Breast epithelium (tissue), 4 donors: Measurements from ENCODE around the gene PISD. TPM values are rescaled to one million over a fixed set of nuclear protein-coding genes. Genes with fewer than 3 reads are reported as not detected.

ENCODE experiments used
- DNase-seq, 2 donors: peaks; one replicate each; pipeline ENCODE4 v3.0.0-alpha.2; 2019; ENCODE audit warnings: low spot score in 2 of 2
- H3K27ac ChIP-seq, 2 donors: fragments of 200-600 bp; sonication (generic) in 1 of 2; one replicate each; pipeline ENCODE4 v1.5.1; 2016 to 2019; ENCODE audit warnings: mild to moderate bottlenecking in 1 of 2
- H3K27me3 ChIP-seq, 2 donors: fragments of 200-600 bp; sonication (generic) in 1 of 2; one replicate each; pipeline versions ENCODE4 v1.5.1 to v1.6.0; 2017 to 2019; ENCODE audit warnings: control low read depth in 1 of 2, mild to moderate bottlenecking in 1 of 2
- H3K36me3 ChIP-seq: fragments of 200-600 bp; one replicate; pipeline ENCODE4 v1.5.1; 2019
- H3K4me1 ChIP-seq, 2 donors: fragments of 200-600 bp; sonication (generic); one replicate each; pipeline ENCODE4 v1.5.1; 2016 to 2019; ENCODE audit warnings: control low read depth in 1 of 2
- H3K4me3 ChIP-seq, 3 donors: fragments of 200-600 bp; sonication (generic); 1 replicate in 2 of 3; 2 replicates in 1 of 3; pipeline ENCODE4 v1.5.1; 2016 to 2019; ENCODE audit warnings: mild to moderate bottlenecking in 3 of 3, moderate library complexity in 2 of 3
- H3K9me3 ChIP-seq, 2 donors: fragments of 200-600 bp; sonication (generic) in 1 of 2; one replicate each; pipeline ENCODE4 v1.5.1; 2016 to 2019; ENCODE audit warnings: control low read depth in 1 of 2
- POLR2A ChIP-seq: fragments of 450-650 bp; IDR thresholded peaks from one replicate; pipeline ENCODE4 v1.6.1; 2016; ENCODE audit warnings: antibody characterized with exemption, mild to moderate bottlenecking, moderate library complexity
- POLR2AphosphoS5 ChIP-seq, 3 donors: sonication (generic); formaldehyde crosslinking; IDR thresholded peaks; one replicate each; pipeline ENCODE4 v1.6.1; 2017; ENCODE audit warnings: antibody characterized with exemption in 3 of 3
- intact Hi-C: fragments of 100-400 bp; cut with DNase I; formaldehyde crosslinking; loops from one replicate; pipeline ENCODE4 v1.15.1; 2023; ENCODE audit warnings: low total_unique reads
- total RNA-seq, 3 donors: library from RNA; depleted of rRNA; stranded (reverse); fragments of >200 nt; gene quantifications; one replicate each; pipeline ENCODE4 v1.1.0, GENCODE V29; 2016
- TF ChIP-seq, protein P1 (sequence below), 3 donors: fragments of 450-650 bp; IDR thresholded peaks; one replicate each; pipeline ENCODE4 v1.5.1; 2016 to 2017; ENCODE audit warnings: antibody characterized with exemption in 3 of 3, mild to moderate bottlenecking in 3 of 3, moderate library complexity in 3 of 3

The PISD gene
- total RNA-seq, 3 donors from 2014 or later = 49.6 to 58.7 (median 57.0) TPM

GRCh38 chr22:31659246-31659645 lies 2.8 kb downstream of the PISD start:
- TF ChIP-seq POLR2A (no peak), POLR2AphosphoS5 (IDR thresholded peaks at IDR 0.05) (no peak)
- TF ChIP-seq, protein P1, sequence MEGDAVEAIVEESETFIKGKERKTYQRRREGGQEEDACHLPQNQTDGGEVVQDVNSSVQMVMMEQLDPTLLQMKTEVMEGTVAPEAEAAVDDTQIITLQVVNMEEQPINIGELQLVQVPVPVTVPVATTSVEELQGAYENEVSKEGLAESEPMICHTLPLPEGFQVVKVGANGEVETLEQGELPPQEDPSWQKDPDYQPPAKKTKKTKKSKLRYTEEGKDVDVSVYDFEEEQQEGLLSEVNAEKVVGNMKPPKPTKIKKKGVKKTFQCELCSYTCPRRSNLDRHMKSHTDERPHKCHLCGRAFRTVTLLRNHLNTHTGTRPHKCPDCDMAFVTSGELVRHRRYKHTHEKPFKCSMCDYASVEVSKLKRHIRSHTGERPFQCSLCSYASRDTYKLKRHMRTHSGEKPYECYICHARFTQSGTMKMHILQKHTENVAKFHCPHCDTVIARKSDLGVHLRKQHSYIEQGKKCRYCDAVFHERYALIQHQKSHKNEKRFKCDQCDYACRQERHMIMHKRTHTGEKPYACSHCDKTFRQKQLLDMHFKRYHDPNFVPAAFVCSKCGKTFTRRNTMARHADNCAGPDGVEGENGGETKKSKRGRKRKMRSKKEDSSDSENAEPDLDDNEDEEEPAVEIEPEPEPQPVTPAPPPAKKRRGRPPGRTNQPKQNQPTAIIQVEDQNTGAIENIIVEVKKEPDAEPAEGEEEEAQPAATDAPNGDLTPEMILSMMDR (IDR thresholded peaks at IDR 0.05) = no peak
- peaks cover 4 to 10% of the 10 kb centered on the region in 2 donors for H3K4me1 ChIP-seq
- no peak overlapping the region for H3K4me3 ChIP-seq
- no peaks in the 10 kb centered on the region for H3K9me3 ChIP-seq
- H3K27ac ChIP-seq = no peak overlapping the region
- H3K36me3 ChIP-seq = no peaks in the 10 kb centered on the region
- DNase-seq = no peak
- H3K27me3 ChIP-seq = no peaks in the 10 kb centered on the region
- intact Hi-C loops = no loop called here

GRCh38 chr22:31654408-31654807 lies 7.6 kb downstream of the PISD start:
- Histone ChIP-seq H3K4me1 (no peaks in the 10 kb centered on the region), H3K36me3 (no peaks in the 10 kb centered on the region), H3K9me3 (no peaks in the 10 kb centered on the region), H3K27ac (peak overlapping the region in 1 of 2 donors; percentile 42), H3K27me3 (no peaks in the 10 kb centered on the region), H3K4me3 (no peak overlapping the region)
- TF ChIP-seq POLR2A = no peak
- DNase-seq = no peak
- intact Hi-C loops = loop anchor here (5.0 kb wide), 1 partner anchor 522 kb away; no protein-coding TSS in a partner anchor

DNA sequence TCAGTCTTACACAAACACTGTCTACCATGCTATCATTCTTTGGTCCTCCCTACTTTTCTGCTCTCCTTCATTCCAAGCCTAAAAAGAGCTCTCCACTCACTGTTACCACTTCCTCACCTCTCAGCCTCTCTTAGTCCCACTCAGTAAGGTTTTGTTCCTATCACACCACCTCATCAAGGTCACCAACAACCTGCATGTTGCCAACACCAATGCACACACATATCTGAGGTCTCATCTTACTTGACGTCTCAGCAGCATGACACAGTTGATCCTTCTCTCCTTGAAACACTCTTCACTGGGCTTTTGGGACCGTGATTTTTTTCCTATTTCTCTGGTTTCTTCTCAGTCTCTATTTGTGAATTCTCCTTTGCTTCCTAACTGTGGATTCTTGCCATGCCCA lies 8.1 kb downstream of the PISD start:
- intact Hi-C loops = loop anchor here (5.0 kb wide), 1 partner anchor 522 kb away; no protein-coding TSS in a partner anchor
- TF ChIP-seq POLR2AphosphoS5 (IDR thresholded peaks at IDR 0.05) (no peak), POLR2A (no peak)
- TF ChIP-seq, protein P1 (IDR thresholded peaks at IDR 0.05) = no peak
- no peak for DNase-seq

DNA sequence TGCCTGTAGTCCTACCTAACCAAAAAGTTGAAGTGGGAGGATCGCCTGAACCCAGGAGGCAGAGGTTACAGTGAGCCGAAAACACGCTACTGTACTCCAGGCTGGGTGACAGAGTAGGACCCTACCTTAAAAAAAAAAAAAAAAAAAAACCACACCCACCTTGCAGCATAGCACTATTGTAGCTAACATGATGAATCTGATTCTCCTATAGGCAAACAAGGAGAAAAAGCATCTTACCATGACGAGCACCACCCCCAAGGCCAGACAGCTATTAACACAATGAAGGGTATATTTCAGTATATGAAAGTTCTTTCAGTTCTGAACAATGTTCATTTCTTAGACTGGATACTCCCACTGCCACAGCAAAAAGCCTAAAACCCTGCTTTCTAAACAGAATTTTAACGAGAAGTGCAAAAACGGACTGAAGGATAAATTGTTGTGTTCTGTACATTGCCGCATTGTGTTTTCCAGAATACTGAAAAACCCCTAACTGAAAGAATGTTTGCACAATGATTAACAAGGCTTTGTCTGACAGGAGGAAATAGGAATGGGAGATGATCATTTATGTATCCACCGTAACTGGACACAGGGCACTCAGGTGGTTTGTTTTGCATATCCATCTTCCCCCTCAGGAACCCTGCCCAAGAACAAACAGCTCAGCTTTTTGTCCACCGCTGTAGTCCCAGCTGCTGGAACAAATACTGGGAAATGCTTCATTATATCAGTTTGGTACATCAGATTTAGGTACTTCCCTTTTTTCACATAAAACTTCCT lies 8.9 kb downstream of the PISD start:
- Histone ChIP-seq H3K9me3 (no peaks in the 10 kb centered on the region), H3K27me3 (no peaks in the 10 kb centered on the region), H3K4me3 (no peak overlapping the region), H3K27ac (peak overlapping the region; percentile 28 to 42), H3K36me3 (no peaks in the 10 kb centered on the region), H3K4me1 (no peaks in the 10 kb centered on the region)
- TF ChIP-seq POLR2AphosphoS5 (IDR thresholded peaks at IDR 0.05) (no peak), POLR2A (no peak)
- TF ChIP-seq, protein P1 (IDR thresholded peaks at IDR 0.05) = no peak
- intact Hi-C loops = loop anchor here (5.0 kb wide), 1 partner anchor 521 kb away; no protein-coding TSS in a partner anchor
- DNase-seq = no peak

More for the DNA sequence above, 8.1 kb downstream of the PISD start:
- H3K36me3 ChIP-seq = no peaks in the 10 kb centered on the region
- H3K27ac ChIP-seq = peak overlapping the region; percentile 28 to 42
- H3K27me3 ChIP-seq = no peaks in the 10 kb centered on the region
- no peak overlapping the region for H3K4me3 ChIP-seq
- no peaks in the 10 kb centered on the region for H3K9me3 ChIP-seq
- no peaks in the 10 kb centered on the region for H3K4me1 ChIP-seq

GRCh38 chr22:31652088-31652487 lies 9.9 kb downstream of the PISD start:
- no peak overlapping the region for H3K27ac ChIP-seq
- H3K4me3 ChIP-seq = no peak overlapping the region
- DNase-seq = no peak
- intact Hi-C loops = loop anchor here (5.0 kb wide), 1 partner anchor 520 kb away; no protein-coding TSS in a partner anchor
- no peaks in the 10 kb centered on the region for H3K36me3 ChIP-seq
- H3K9me3 ChIP-seq = no peaks in the 10 kb centered on the region
- H3K27me3 ChIP-seq = no peaks in the 10 kb centered on the region
- H3K4me1 ChIP-seq = no peaks in the 10 kb centered on the region
- TF ChIP-seq, protein P1 (IDR thresholded peaks at IDR 0.05) = no peak
- TF ChIP-seq POLR2A (no peak), POLR2AphosphoS5 (IDR thresholded peaks at IDR 0.05) (no peak)
